Neural cell (in vitro differentiated cells): ENCODE measurements around the gene SMCHD1.

ENCODE experiments used
- EP300 ChIP-seq: fragments of 450-650 bp; conservative IDR thresholded peaks from 2 replicates; pipeline ENCODE4 v1.6.1; 2014; ENCODE audit warnings: antibody characterized with exemption, mild to moderate bottlenecking, moderate library complexity; ENCODE audit not compliant: poor library complexity, severe bottlenecking
- TAF1 ChIP-seq: IDR thresholded peaks from 2 replicates; pipeline ENCODE4 v1.6.1; 2012; ENCODE audit warnings: low read depth
- TF ChIP-seq, protein P1 (sequence below): fragments of 450-650 bp; IDR thresholded peaks from 2 replicates; pipeline ENCODE4 v1.5.1; 2014; ENCODE audit warnings: antibody characterized with exemption, mild to moderate bottlenecking, moderate library complexity; ENCODE audit not compliant: poor library complexity, severe bottlenecking
- TF ChIP-seq, protein P2 (sequence below): IDR thresholded peaks from 2 replicates; pipeline ENCODE4 v1.6.1; 2012; ENCODE audit warnings: borderline replicate concordance

DNA sequence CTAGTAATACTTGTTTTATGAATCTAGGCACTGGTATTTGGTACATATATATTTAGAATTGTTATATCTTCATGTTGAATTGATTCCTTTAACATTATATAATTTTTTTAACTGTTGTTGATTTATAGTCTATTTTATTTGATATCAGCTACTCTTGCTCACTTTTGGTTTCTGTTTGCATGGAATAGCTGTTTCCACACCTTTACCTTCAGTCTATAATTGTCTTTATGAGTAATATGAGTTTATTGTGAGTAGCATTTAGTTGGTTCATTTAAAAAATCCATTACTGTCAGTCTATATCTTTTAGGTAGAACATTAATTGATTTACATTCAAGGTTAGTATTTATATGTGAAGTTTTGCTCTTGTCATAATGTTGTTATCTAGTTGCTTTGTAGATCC, 58.6 kb downstream of the SMCHD1 start:
- TF ChIP-seq, protein P1, sequence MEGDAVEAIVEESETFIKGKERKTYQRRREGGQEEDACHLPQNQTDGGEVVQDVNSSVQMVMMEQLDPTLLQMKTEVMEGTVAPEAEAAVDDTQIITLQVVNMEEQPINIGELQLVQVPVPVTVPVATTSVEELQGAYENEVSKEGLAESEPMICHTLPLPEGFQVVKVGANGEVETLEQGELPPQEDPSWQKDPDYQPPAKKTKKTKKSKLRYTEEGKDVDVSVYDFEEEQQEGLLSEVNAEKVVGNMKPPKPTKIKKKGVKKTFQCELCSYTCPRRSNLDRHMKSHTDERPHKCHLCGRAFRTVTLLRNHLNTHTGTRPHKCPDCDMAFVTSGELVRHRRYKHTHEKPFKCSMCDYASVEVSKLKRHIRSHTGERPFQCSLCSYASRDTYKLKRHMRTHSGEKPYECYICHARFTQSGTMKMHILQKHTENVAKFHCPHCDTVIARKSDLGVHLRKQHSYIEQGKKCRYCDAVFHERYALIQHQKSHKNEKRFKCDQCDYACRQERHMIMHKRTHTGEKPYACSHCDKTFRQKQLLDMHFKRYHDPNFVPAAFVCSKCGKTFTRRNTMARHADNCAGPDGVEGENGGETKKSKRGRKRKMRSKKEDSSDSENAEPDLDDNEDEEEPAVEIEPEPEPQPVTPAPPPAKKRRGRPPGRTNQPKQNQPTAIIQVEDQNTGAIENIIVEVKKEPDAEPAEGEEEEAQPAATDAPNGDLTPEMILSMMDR: no peak
- no peak for TF ChIP-seq EP300
- no peak for TF ChIP-seq TAF1
- TF ChIP-seq, protein P2, sequence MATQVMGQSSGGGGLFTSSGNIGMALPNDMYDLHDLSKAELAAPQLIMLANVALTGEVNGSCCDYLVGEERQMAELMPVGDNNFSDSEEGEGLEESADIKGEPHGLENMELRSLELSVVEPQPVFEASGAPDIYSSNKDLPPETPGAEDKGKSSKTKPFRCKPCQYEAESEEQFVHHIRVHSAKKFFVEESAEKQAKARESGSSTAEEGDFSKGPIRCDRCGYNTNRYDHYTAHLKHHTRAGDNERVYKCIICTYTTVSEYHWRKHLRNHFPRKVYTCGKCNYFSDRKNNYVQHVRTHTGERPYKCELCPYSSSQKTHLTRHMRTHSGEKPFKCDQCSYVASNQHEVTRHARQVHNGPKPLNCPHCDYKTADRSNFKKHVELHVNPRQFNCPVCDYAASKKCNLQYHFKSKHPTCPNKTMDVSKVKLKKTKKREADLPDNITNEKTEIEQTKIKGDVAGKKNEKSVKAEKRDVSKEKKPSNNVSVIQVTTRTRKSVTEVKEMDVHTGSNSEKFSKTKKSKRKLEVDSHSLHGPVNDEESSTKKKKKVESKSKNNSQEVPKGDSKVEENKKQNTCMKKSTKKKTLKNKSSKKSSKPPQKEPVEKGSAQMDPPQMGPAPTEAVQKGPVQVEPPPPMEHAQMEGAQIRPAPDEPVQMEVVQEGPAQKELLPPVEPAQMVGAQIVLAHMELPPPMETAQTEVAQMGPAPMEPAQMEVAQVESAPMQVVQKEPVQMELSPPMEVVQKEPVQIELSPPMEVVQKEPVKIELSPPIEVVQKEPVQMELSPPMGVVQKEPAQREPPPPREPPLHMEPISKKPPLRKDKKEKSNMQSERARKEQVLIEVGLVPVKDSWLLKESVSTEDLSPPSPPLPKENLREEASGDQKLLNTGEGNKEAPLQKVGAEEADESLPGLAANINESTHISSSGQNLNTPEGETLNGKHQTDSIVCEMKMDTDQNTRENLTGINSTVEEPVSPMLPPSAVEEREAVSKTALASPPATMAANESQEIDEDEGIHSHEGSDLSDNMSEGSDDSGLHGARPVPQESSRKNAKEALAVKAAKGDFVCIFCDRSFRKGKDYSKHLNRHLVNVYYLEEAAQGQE: no peak
